Measurements from ENCODE around the gene ZNF18. TPM values are rescaled to one million over a fixed set of nuclear protein-coding genes. Genes with fewer than 3 reads are reported as not detected.

The ZNF18 gene
- total RNA-seq, 1 donor from 2014 or later = 5.2 TPM

- intact Hi-C loops (cut with DNase I) = no loop called here
- TF ChIP-seq CTCF (IDR thresholded peaks at IDR 0.05) = no peak
- DNase-seq (no peak), ATAC-seq (no peak)
- H3K4me3 ChIP-seq = peak overlapping the region; percentile 88
- H3K36me3 ChIP-seq = no peaks in the 10 kb centered on the region
- peaks cover 6% of the 10 kb centered on the region for H3K4me1 ChIP-seq
- peak overlapping the region; percentile 93 for H3K27ac ChIP-seq
- H3K9me3 ChIP-seq = no peaks in the 10 kb centered on the region
- H3K27me3 ChIP-seq = no peaks in the 10 kb centered on the region
Measured at GRCh38 chr17:11997972-11998233, 628 bp upstream of the ZNF18 start.

- Histone ChIP-seq H3K27ac (peak overlapping the region; percentile 93), H3K27me3 (no peaks in the 10 kb centered on the region), H3K9me3 (no peaks in the 10 kb centered on the region), H3K4me3 (peak overlapping the region; percentile 88), H3K36me3 (peaks cover 10% of the 10 kb centered on the region), H3K4me1 (peaks cover 6% of the 10 kb centered on the region)
- intact Hi-C loops (cut with DNase I) = no loop called here
- ATAC-seq = peak; percentile 42
- no peak for DNase-seq
- TF ChIP-seq CTCF (IDR thresholded peaks at IDR 0.05) = no peak
Measured at GRCh38 chr17:11996722-11997146, 541 bp downstream of the ZNF18 start.

GRCh38 chr17:11991461-11991860 lies 5.8 kb downstream of the ZNF18 start:
- ATAC-seq (no peak), DNase-seq (no peak)
- intact Hi-C loops (cut with DNase I) = no loop called here
- peaks cover 23% of the 10 kb centered on the region for H3K36me3 ChIP-seq
- no peaks in the 10 kb centered on the region for H3K9me3 ChIP-seq
- no peak overlapping the region for H3K4me3 ChIP-seq
- H3K27ac ChIP-seq = no peak overlapping the region
- no peaks in the 10 kb centered on the region for H3K27me3 ChIP-seq
- H3K4me1 ChIP-seq = no peaks in the 10 kb centered on the region
- TF ChIP-seq CTCF (IDR thresholded peaks at IDR 0.05) = no peak

GRCh38 chr17:11990363-11990983 lies 6.8 kb downstream of the ZNF18 start:
- Histone ChIP-seq H3K27me3 (no peaks in the 10 kb centered on the region), H3K4me1 (no peaks in the 10 kb centered on the region), H3K27ac (no peak overlapping the region), H3K9me3 (no peaks in the 10 kb centered on the region), H3K4me3 (no peak overlapping the region), H3K36me3 (peaks cover 23% of the 10 kb centered on the region)
- no peak for TF ChIP-seq CTCF (IDR thresholded peaks at IDR 0.05)
- DNase-seq (no peak), ATAC-seq (no peak)
- intact Hi-C loops (cut with DNase I) = no loop called here

GRCh38 chr17:11986942-11987329 lies 10.3 kb downstream of the ZNF18 start:
- H3K36me3 ChIP-seq = peaks cover 35% of the 10 kb centered on the region
- intact Hi-C loops (cut with DNase I) = no loop called here

More at GRCh38 chr17:11986942-11987329, 10.3 kb downstream of the ZNF18 start:
- ATAC-seq = peak; percentile 55
- peak; percentile 59 for TF ChIP-seq CTCF (IDR thresholded peaks at IDR 0.05)
- Histone ChIP-seq H3K4me3 (no peak overlapping the region), H3K27me3 (no peaks in the 10 kb centered on the region), H3K27ac (no peak overlapping the region), H3K9me3 (no peaks in the 10 kb centered on the region), H3K4me1 (no peaks in the 10 kb centered on the region)
- no peak for DNase-seq

Data from upper lobe of right lung (tissue), 1 donor.